ENCODE measurements around the gene SORCS2. TPM values are rescaled to one million over a fixed set of nuclear protein-coding genes. Genes with fewer than 3 reads are reported as not detected.

SORCS2 gene
- total and polyA plus RNA-seq, 2 of the 8 experiments (the other 6 are each of a cell fraction or from before 2014, with no cell fraction given) = 0.36 to 1.8 TPM

DNA sequence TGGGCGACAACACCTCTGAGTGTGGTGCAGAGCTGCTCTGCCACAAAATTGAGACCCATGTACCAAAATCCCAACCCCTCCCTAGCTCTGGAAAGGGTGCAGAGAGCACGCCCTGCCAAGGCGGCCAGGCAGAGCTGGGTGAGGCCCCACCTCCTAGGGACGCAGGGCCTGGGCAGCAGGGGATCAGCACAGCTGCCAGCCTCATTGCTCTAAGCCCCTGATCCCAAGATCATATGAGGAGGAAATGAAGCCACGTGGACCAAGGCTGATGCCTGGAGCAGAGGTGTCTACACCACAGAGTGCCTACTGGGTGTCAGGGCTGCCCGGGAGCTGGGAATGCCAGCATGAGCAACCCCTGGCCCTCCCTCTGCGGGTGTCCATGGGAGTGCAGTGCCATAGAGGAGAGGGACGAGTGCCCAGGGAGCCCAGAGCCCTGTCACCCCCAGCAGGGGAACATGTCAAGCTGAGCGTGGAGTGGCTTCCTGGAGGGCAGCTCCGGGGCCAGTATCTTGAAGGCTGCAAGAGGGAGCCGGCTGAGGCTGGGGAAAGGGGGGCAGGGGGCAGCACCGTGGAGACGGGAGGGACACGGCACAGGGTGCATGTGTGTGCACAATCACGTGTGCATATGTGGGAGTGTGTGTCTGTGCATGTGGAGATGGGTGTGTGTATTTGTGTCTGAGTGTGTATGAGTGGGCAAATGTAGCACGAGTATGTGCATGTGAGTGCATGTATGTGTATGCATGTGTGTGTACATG is 306.3 kb downstream of the SORCS2 start (continued):
- no peak for TF ChIP-seq SP2 (IDR thresholded peaks at IDR 0.05; ENCODE audit: low read length)
- TF ChIP-seq KDM5A (IDR thresholded peaks at IDR 0.05; ENCODE audit: low read length) = no peak
